H1 (cell line): ENCODE results near the gene DOCK1. TPM values are rescaled to one million over a fixed set of nuclear protein-coding genes. Genes with fewer than 3 reads are reported as not detected.

ENCODE experiments used
- CTCF ChIA-PET: fragments of 300-600 bp; sonication (Branson Sonifier 250); formaldehyde crosslinking; loops from one replicate; lab custom pipeline; 2021; ENCODE audit not compliant: partially characterized antibody; lab: Charles Lee
- POLR2A ChIA-PET: fragments of 300-600 bp; sonication (Branson Sonifier 250); formaldehyde crosslinking; loops from one replicate; lab custom pipeline; 2021; ENCODE audit warnings: inconsistent platforms; ENCODE audit not compliant: partially characterized antibody; lab: Charles Lee
- DNase-seq, 2 experiments: peaks; one replicate each; pipeline versions ENCODE4 v3.0.0 to v3.0.0-alpha.2; 2010 to 2022; ENCODE audit warnings: low spot score in 2 of 2, low read depth in 1 of 2, mixed read lengths in 1 of 2
- FAIRE-seq: peaks from 2 replicates; lab custom pipeline; 2011; peaks lifted over from hg19 to GRCh38; lab: Jason Lieb, UNC
- H2AFZ ChIP-seq: 2 replicates; pipeline ENCODE4 v1.8.1; 2012; ENCODE audit warnings: low read length, inconsistent platforms
- H2AK5ac ChIP-seq: 2 replicates; pipeline ENCODE4 v1.6.1; 2013; ENCODE audit warnings: low read depth, low read length
- H2BK120ac ChIP-seq: replicated peaks from 2 replicates; pipeline ENCODE3; 2013; ENCODE audit warnings: low read depth, low read length, inconsistent platforms
- H2BK12ac ChIP-seq: 2 replicates; pipeline ENCODE4 v1.6.1; 2013; ENCODE audit warnings: low read depth, low read length
- H2BK15ac ChIP-seq: 2 replicates; pipeline ENCODE4 v1.6.1; 2013; ENCODE audit warnings: low read length
- H2BK20ac ChIP-seq: 2 replicates; pipeline ENCODE4 v1.6.1; 2013; ENCODE audit warnings: low read length
- H2BK5ac ChIP-seq: 2 replicates; pipeline ENCODE4 v1.6.1; 2013; ENCODE audit warnings: low read depth, low read length
- H3K14ac ChIP-seq: 2 replicates; pipeline ENCODE4 v1.6.1; 2013; ENCODE audit warnings: inconsistent platforms; ENCODE audit not compliant: insufficient read length
- H3K18ac ChIP-seq: 2 replicates; pipeline ENCODE4 v1.6.1; 2013; ENCODE audit warnings: low read length; ENCODE audit errors: extremely low read depth
- H3K23ac ChIP-seq: 2 replicates; pipeline ENCODE4 v1.6.1; 2013; ENCODE audit warnings: inconsistent platforms; ENCODE audit not compliant: insufficient read length
- H3K23me2 ChIP-seq: 2 replicates; pipeline ENCODE4 v1.6.1; 2013; ENCODE audit warnings: low read depth, low read length
- H3K27ac ChIP-seq: 2 replicates; pipeline ENCODE4 v1.6.1; 2011; ENCODE audit warnings: low read depth, low read length, inconsistent platforms
- H3K27me3 ChIP-seq, 4 experiments: replicated peaks in 1 of 4; 1 replicate in 1 of 4; 2 replicates in 3 of 4; pipeline versions ENCODE4 v1.6.1 to v1.8.1; 2011 to 2013; ENCODE audit warnings: low read length in 3 of 4, mild to moderate bottlenecking in 3 of 4, inconsistent platforms in 2 of 4, mixed read lengths in 2 of 4, moderate library complexity in 1 of 4; ENCODE audit not compliant: control insufficient read depth in 3 of 4, insufficient read depth in 3 of 4; ENCODE audit errors: extremely low read depth in 1 of 4
- H3K36me3 ChIP-seq, 4 experiments: 2 replicates each; pipeline versions ENCODE4 v1.6.1 to v1.8.1; 2011 to 2013; ENCODE audit warnings: mild to moderate bottlenecking in 4 of 4, low read length in 3 of 4, moderate library complexity in 2 of 4, control low read depth in 1 of 4, inconsistent platforms in 1 of 4; ENCODE audit not compliant: insufficient read depth in 4 of 4, control insufficient read depth in 2 of 4
- H3K4ac ChIP-seq: replicated peaks from 2 replicates; pipeline ENCODE3; 2013; ENCODE audit warnings: low read length, low read depth, mixed read lengths, inconsistent platforms; ENCODE audit not compliant: insufficient read length
- H3K4me1 ChIP-seq, 4 experiments: replicated peaks in 1 of 4; 1 replicate in 1 of 4; 2 replicates in 3 of 4; pipeline versions ENCODE4 v1.6.1 to v1.8.1; 2011 to 2013; ENCODE audit warnings: low read length in 3 of 4, inconsistent platforms in 2 of 4, mixed read lengths in 1 of 4; ENCODE audit not compliant: insufficient read depth in 4 of 4, control insufficient read depth in 3 of 4
- H3K4me2 ChIP-seq, 2 experiments: 2 replicates each; pipeline versions ENCODE4 v1.6.1 to v1.8.1; 2011 to 2013; ENCODE audit warnings: low read depth in 2 of 2, low read length in 2 of 2, control low read depth in 1 of 2, inconsistent platforms in 1 of 2, mild to moderate bottlenecking in 1 of 2; ENCODE audit not compliant: insufficient read depth in 1 of 2
- H3K4me3 ChIP-seq, 4 experiments: fragments of 200-600, 300-600 bp in 1 of 4; sonication (generic), shearing (Covaris generic), sonication (Bioruptor Twin) in 1 of 4; 2 replicates each; pipeline versions ENCODE4 v1.5.1 to v1.8.1; 2011 to 2016; ENCODE audit warnings: low read length in 4 of 4, low read depth in 3 of 4, control low read depth in 2 of 4, inconsistent platforms in 2 of 4, mild to moderate bottlenecking in 2 of 4, mixed read lengths in 1 of 4, moderate library complexity in 1 of 4; ENCODE audit not compliant: insufficient read depth in 2 of 4; ENCODE audit errors: extremely low read depth in 1 of 4
- H3K56ac ChIP-seq: replicated peaks from 2 replicates; pipeline ENCODE3; 2013; ENCODE audit warnings: low read depth, mild to moderate bottlenecking, mixed read lengths, low read length, inconsistent platforms; ENCODE audit not compliant: insufficient read length
- H3K79me1 ChIP-seq: 2 replicates; pipeline ENCODE4 v1.6.1; 2013; ENCODE audit warnings: low read depth, low read length, control low read depth
- H3K79me2 ChIP-seq, 2 experiments: 2 replicates each; pipeline versions ENCODE4 v1.6.1 to v1.8.1; 2012 to 2013; ENCODE audit warnings: low read length in 2 of 2, mild to moderate bottlenecking in 2 of 2, inconsistent platforms in 1 of 2; ENCODE audit not compliant: insufficient read depth in 2 of 2, control insufficient read depth in 1 of 2
- H3K9ac ChIP-seq, 4 experiments: replicated peaks in 1 of 4; 1 replicate in 1 of 4; 2 replicates in 3 of 4; pipeline versions ENCODE4 v1.6.1 to v1.8.1; 2011 to 2013; ENCODE audit warnings: low read depth in 3 of 4, low read length in 3 of 4, control low read depth in 2 of 4, mild to moderate bottlenecking in 2 of 4, moderate library complexity in 2 of 4, inconsistent platforms in 1 of 4; ENCODE audit errors: extremely low read depth in 1 of 4
- H3K9me3 ChIP-seq, 2 experiments: 2 replicates each; pipeline versions ENCODE4 v1.6.1 to v1.8.1; 2012 to 2013; ENCODE audit warnings: mild to moderate bottlenecking in 2 of 2, moderate library complexity in 2 of 2, control low read depth in 1 of 2, inconsistent platforms in 1 of 2, low read depth in 1 of 2, low read length in 1 of 2, mixed read lengths in 1 of 2; ENCODE audit not compliant: insufficient read depth in 2 of 2
- H4K20me1 ChIP-seq, 2 experiments: replicated peaks in 1 of 2; 2 replicates each; pipeline versions ENCODE3 to v1.8.1; 2011 to 2013; ENCODE audit warnings: inconsistent platforms in 2 of 2, low read length in 2 of 2, mild to moderate bottlenecking in 1 of 2; ENCODE audit not compliant: insufficient read depth in 2 of 2, control insufficient read depth in 1 of 2
- H4K5ac ChIP-seq: 2 replicates; pipeline ENCODE4 v1.6.1; 2013; ENCODE audit warnings: low read length, low read depth, mixed read lengths, inconsistent platforms; ENCODE audit not compliant: insufficient read length
- H4K8ac ChIP-seq: 2 replicates; pipeline ENCODE4 v1.8.0; 2013; ENCODE audit warnings: mild to moderate bottlenecking, moderate library complexity, low read length, inconsistent platforms; ENCODE audit not compliant: insufficient read depth; ENCODE audit errors: extremely low read depth
- H4K91ac ChIP-seq: replicated peaks from 2 replicates; pipeline ENCODE3; 2013; ENCODE audit warnings: low read length, mixed read lengths, inconsistent platforms; ENCODE audit not compliant: insufficient read length
- CEBPB ChIP-seq: IDR thresholded peaks from 2 replicates; pipeline ENCODE4 v1.6.1; 2012; ENCODE audit warnings: low read depth, low read length
- CHD2 ChIP-seq: IDR thresholded peaks from 2 replicates; pipeline ENCODE4 v1.6.1; 2012; ENCODE audit warnings: low read length, improper control_type of control experiment
- CREB1 ChIP-seq: IDR thresholded peaks from 2 replicates; pipeline ENCODE4 v1.6.1; 2012; ENCODE audit warnings: inconsistent platforms
- EP300 ChIP-seq, 2 experiments: IDR thresholded peaks; 1 replicate in 1 of 2; 2 replicates in 1 of 2; pipeline ENCODE4 v1.6.1; 2011 to 2012; ENCODE audit warnings: low read depth in 2 of 2, low read length in 2 of 2, mild to moderate bottlenecking in 2 of 2, borderline replicate concordance in 1 of 2, inconsistent platforms in 1 of 2, moderate library complexity in 1 of 2
- EZH2 ChIP-seq: fragments of 200-600 bp; sonication (generic); IDR thresholded peaks from 2 replicates; pipeline ENCODE4 v1.7.1; 2012; ENCODE audit warnings: low read depth, mild to moderate bottlenecking, moderate library complexity, low read length, inconsistent platforms; ENCODE audit not compliant: severe bottlenecking
- GTF2F1 ChIP-seq: IDR thresholded peaks from 2 replicates; pipeline ENCODE4 v1.6.1; 2012; ENCODE audit warnings: low read depth, low read length, improper control_type of control experiment, borderline replicate concordance
- KDM1A ChIP-seq: fragments of 200-600, 300-600 bp; sonication (generic); IDR thresholded peaks from 2 replicates; pipeline ENCODE4 v1.7.1; 2016; ENCODE audit warnings: mild to moderate bottlenecking, low read length, borderline replicate concordance
- KDM4A ChIP-seq: IDR thresholded peaks from one replicate; pipeline ENCODE4 v1.7.1; 2012; ENCODE audit warnings: low read depth, mild to moderate bottlenecking, moderate library complexity, low read length, inconsistent platforms; ENCODE audit not compliant: severe bottlenecking
- KDM5A ChIP-seq: fragments of 200-600 bp; IDR thresholded peaks from 2 replicates; pipeline ENCODE4 v1.7.1; 2012; ENCODE audit warnings: mild to moderate bottlenecking, low read length, inconsistent platforms, mixed read lengths
- POU5F1 ChIP-seq: IDR thresholded peaks from 2 replicates; pipeline ENCODE4 v1.6.1; 2011; ENCODE audit warnings: low read depth, mild to moderate bottlenecking, low read length, moderate library complexity
- SIRT6 ChIP-seq: IDR thresholded peaks from one replicate; pipeline ENCODE4 v1.7.1; 2012; ENCODE audit warnings: low read length, inconsistent platforms
- SP1 ChIP-seq: IDR thresholded peaks from 2 replicates; pipeline ENCODE4 v1.6.1; 2011; ENCODE audit warnings: low read depth, low read length
- TCF12 ChIP-seq: IDR thresholded peaks from 2 replicates; pipeline ENCODE4 v1.6.1; 2011; ENCODE audit warnings: low read depth, mild to moderate bottlenecking, low read length
- WGBS, 2 experiments: shearing (Covaris generic) in 1 of 2; methylation state at CpG; one replicate each; pipeline versions ENCODE4 v1.1.6 to v1.1.7; 2013 to 2015; ENCODE audit warnings: low lambda C conversion rate in 2 of 2, mixed read lengths in 2 of 2, inconsistent platforms in 1 of 2, low coverage in 1 of 2, missing lambda C conversion rate in 1 of 2; ENCODE audit not compliant: insufficient replicate concordance in 2 of 2, insufficient coverage in 1 of 2, insufficient read length in 1 of 2; ENCODE audit errors: extremely low coverage in 1 of 2, missing lambda C conversion rate in 1 of 2; 5-methylcytosine and 5-hydroxymethylcytosine counted together
- polyA plus RNA-seq, 7 experiments: library from polyadenylated mRNA; depleted of rRNA in 3 of 7; stranded (reverse) in 5 of 7; unstranded in 2 of 7; fragments of >200 nt in 5 of 7; fragments of 200-250 nt in 2 of 7; gene quantifications; 1 replicate in 5 of 7; 2 replicates in 1 of 7; 4 replicates in 1 of 7; pipeline versions ENCODE4 v1.2.1 to v1.2.3, GENCODE V29; 2011 to 2013; ENCODE audit warnings: missing spikeins in 2 of 7, mixed read lengths in 2 of 7
- total RNA-seq: library from RNA; stranded (reverse); fragmentation: NEBNext Ultra II Directional; extraction: Animal tissue kit (Norgen Biotek cat#: 25700); gene quantifications from 2 replicates; pipeline ENCODE4 v1.2.1, GENCODE V29; 2021
- TF ChIP-seq, protein P1 (sequence below): IDR thresholded peaks from 2 replicates; pipeline ENCODE4 v1.6.1; 2011; ENCODE audit warnings: low read length, improper control_type of control experiment

The DOCK1 gene
- total and polyA plus RNA-seq, 2 of the 8 experiments (the other 6 are each of a cell fraction or from before 2014, with no cell fraction given): 11.6 to 53.0 TPM

GRCh38 chr10:126902157-126902556, 3.1 kb upstream of the DOCK1 start:
- Histone ChIP-seq H3K23ac (no peak overlapping the region), H4K91ac (no peak overlapping the region), H2BK120ac (no peak overlapping the region), H2BK5ac (no peak overlapping the region), H2AFZ (no peak overlapping the region), H3K4ac (no peak overlapping the region), H3K23me2 (peaks cover 12% of the 10 kb centered on the region; the same call in 1 of the 2 replicates), H3K56ac (no peak overlapping the region), H3K27ac (no peak overlapping the region), H4K20me1 (peaks cover 4 to 5% of the 10 kb centered on the region in 2 experiments), H3K79me2 (peaks cover 0 to 15% of the 10 kb centered on the region in 2 experiments; a peak in 3 of 4 replicates), H2BK15ac (no peak overlapping the region), H3K36me3 (peaks cover 0 to 32% (median 10%) of the 10 kb centered on the region in 4 experiments; a peak in 5 of 8 replicates), H3K4me1 (peaks cover 0 to 16% (median 11%) of the 10 kb centered on the region in 4 experiments; a peak in 5 of 7 replicates), H3K18ac (no peak overlapping the region), H4K8ac (no peak overlapping the region; the same call in 1 of the 2 replicates), H3K14ac (no peak overlapping the region), H4K5ac (no peak overlapping the region), H3K79me1 (peaks cover 12% of the 10 kb centered on the region), H3K4me3 (no peak overlapping the region), H3K9ac (no peak overlapping the region), H3K27me3 (no peaks in the 10 kb centered on the region), H3K4me2 (no peak overlapping the region), H2BK12ac (no peak overlapping the region), H3K9me3 (peaks cover 13 to 26% of the 10 kb centered on the region in 2 experiments; a peak in 3 of 4 replicates), H2AK5ac (no peak overlapping the region), H2BK20ac (no peak overlapping the region)
- FAIRE-seq (no peak), DNase-seq (no peak)
- CTCF ChIA-PET: interaction anchor here (1.0 kb wide), 1 partner anchor 32 kb away, joined by 3 read pairs; no protein-coding TSS in a partner anchor
- POLR2A ChIA-PET: interaction anchor here (1.6 kb wide), 1 partner anchor 13 kb away, joined by 5 read pairs; no protein-coding TSS in a partner anchor
- TF ChIP-seq KDM4A: no peak
- no peak for TF ChIP-seq POU5F1
- TF ChIP-seq CEBPB: no peak
- TF ChIP-seq KDM5A: no peak
- no peak for TF ChIP-seq CREB1
- TF ChIP-seq SP1: no peak
- no peak for TF ChIP-seq KDM1A
- TF ChIP-seq EP300 (IDR thresholded peaks at IDR 0.05; ENCODE audit: borderline replicate concordance in 1 of 2, low read depth in 2 of 2, low read length in 2 of 2): no peak
- TF ChIP-seq, protein P1, sequence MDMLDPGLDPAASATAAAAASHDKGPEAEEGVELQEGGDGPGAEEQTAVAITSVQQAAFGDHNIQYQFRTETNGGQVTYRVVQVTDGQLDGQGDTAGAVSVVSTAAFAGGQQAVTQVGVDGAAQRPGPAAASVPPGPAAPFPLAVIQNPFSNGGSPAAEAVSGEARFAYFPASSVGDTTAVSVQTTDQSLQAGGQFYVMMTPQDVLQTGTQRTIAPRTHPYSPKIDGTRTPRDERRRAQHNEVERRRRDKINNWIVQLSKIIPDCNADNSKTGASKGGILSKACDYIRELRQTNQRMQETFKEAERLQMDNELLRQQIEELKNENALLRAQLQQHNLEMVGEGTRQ: no peak
- no peak for TF ChIP-seq EZH2
- TF ChIP-seq CHD2: no peak
- TF ChIP-seq SIRT6: no peak
- no peak for TF ChIP-seq TCF12
- no peak for TF ChIP-seq GTF2F1
- WGBS, 2 experiments: 93% methylated on average over 3 of the region's 3 CpGs; no CpG with 5 or more reads in 1 of the 2 experiments
